Immature natural killer cell (primary cell): ENCODE measurements around the gene FOXP1. TPM values are rescaled to one million over a fixed set of nuclear protein-coding genes. Genes with fewer than 3 reads are reported as not detected.

Experiments used
- DNase-seq, 3 donors: peaks; one replicate each; pipeline ENCODE4 v3.0.0; 2022; ENCODE audit warnings: mixed read lengths in 1 of 3
- H3K27ac Mint-ChIP-seq, 6 donors: one replicate each; pipeline ENCODE4 v1.8.0; 2020; ENCODE audit warnings: mixed read lengths in 6 of 6, mild to moderate bottlenecking in 5 of 6, inconsistent platforms in 4 of 6, moderate library complexity in 3 of 6
- H3K27me3 Mint-ChIP-seq, 3 donors: one replicate each; pipeline ENCODE4 v1.8.0; 2020 to 2021; ENCODE audit warnings: low read depth in 3 of 3, mild to moderate bottlenecking in 3 of 3, mixed read lengths in 3 of 3, moderate library complexity in 3 of 3, inconsistent platforms in 1 of 3
- H3K36me3 Mint-ChIP-seq, 3 donors: one replicate each; pipeline ENCODE4 v1.8.0; 2020; ENCODE audit warnings: mixed read lengths in 3 of 3, inconsistent platforms in 2 of 3, mild to moderate bottlenecking in 2 of 3
- H3K4me1 Mint-ChIP-seq, 2 donors: one replicate each; pipeline ENCODE4 v1.8.0; 2020; ENCODE audit warnings: inconsistent platforms in 2 of 2, mild to moderate bottlenecking in 2 of 2, mixed read lengths in 2 of 2, moderate library complexity in 1 of 2
- H3K4me3 Mint-ChIP-seq, 5 donors: one replicate each; pipeline ENCODE4 v1.8.0; 2020; ENCODE audit warnings: mild to moderate bottlenecking in 5 of 5, mixed read lengths in 5 of 5, inconsistent platforms in 3 of 5, moderate library complexity in 3 of 5
- H3K9me3 Mint-ChIP-seq, 6 donors: one replicate each; pipeline ENCODE4 v1.8.0; 2020; ENCODE audit warnings: mild to moderate bottlenecking in 6 of 6, mixed read lengths in 6 of 6, inconsistent platforms in 4 of 6, moderate library complexity in 3 of 6
- polyA plus RNA-seq, 3 donors: library from polyadenylated mRNA; unstranded; fragments of 300-500 nt; fragmentation: Illumina TruSeq; gene quantifications; one replicate each; pipeline ENCODE4 v1.2.3, GENCODE V29; 2021

Gene FOXP1
- polyA plus RNA-seq, 3 donors from 2014 or later, result 68.2 to 133 (median 84.0) TPM

DNA sequence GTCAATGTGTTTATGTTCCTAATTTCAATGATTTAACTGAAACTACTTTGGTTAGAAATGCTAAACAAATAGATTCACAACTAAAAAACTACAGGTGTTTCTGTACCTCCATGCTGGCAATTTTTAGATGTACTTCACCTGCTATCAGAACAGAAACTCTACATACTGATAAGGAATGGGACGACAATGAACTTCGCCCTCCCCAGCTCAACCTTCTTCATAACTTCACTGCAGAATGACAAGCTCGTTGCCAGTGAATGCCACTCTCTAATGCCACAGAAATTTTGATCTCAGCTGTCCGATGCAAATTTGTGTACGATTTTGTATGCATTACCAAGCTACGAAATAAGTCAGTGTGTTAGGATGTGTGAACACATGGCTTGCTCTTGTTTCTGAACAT, 133.4 kb downstream of the FOXP1 start:
- Mint-ChIP-seq H3K36me3 (peaks cover 0 to 4% (median 0%) of the 10 kb centered on the region in 3 donors), H3K27ac (peak overlapping the region in 3 of 6 donors; percentile 14 to 73 (median 17)), H3K27me3 (no peaks in the 10 kb centered on the region), H3K4me1 (peaks cover 81 to 91% of the 10 kb centered on the region in 2 donors), H3K9me3 (no peaks in the 10 kb centered on the region), H3K4me3 (no peak overlapping the region)
- DNase-seq, result no peak

- H3K27ac Mint-ChIP-seq, result peak overlapping the region in 5 of 6 donors; percentile 48 to 92 (median 63)
These were observed 135.7 kb downstream of the FOXP1 start for GRCh38 chr3:71447803-71448202.

GRCh38 chr3:71447197-71447596, 136.3 kb downstream of the FOXP1 start:
- H3K4me1 Mint-ChIP-seq, result peaks cover 80 to 91% of the 10 kb centered on the region in 2 donors
- DNase-seq, result no peak
- no peaks in the 10 kb centered on the region for H3K9me3 Mint-ChIP-seq

More at GRCh38 chr3:71447803-71448202, 135.7 kb downstream of the FOXP1 start:
- no peaks in the 10 kb centered on the region for H3K36me3 Mint-ChIP-seq
- H3K4me1 Mint-ChIP-seq, result peaks cover 81 to 91% of the 10 kb centered on the region in 2 donors
- DNase-seq, result no peak
- H3K27me3 Mint-ChIP-seq, result peaks cover 6 to 13% (median 9%) of the 10 kb centered on the region in 3 donors
- no peak overlapping the region for H3K4me3 Mint-ChIP-seq
- H3K9me3 Mint-ChIP-seq, result no peaks in the 10 kb centered on the region

GRCh38 chr3:71446734-71447133, 136.8 kb downstream of the FOXP1 start:
- Mint-ChIP-seq H3K9me3 (no peaks in the 10 kb centered on the region), H3K4me3 (no peak overlapping the region), H3K36me3 (no peaks in the 10 kb centered on the region), H3K4me1 (peaks cover 80 to 91% of the 10 kb centered on the region in 2 donors), H3K27me3 (peaks cover 6 to 13% (median 9%) of the 10 kb centered on the region in 3 donors), H3K27ac (peak overlapping the region; percentile 48 to 92 (median 81))
- no peak for DNase-seq

More at GRCh38 chr3:71447197-71447596, 136.3 kb downstream of the FOXP1 start:
- H3K27ac Mint-ChIP-seq, result peak overlapping the region; percentile 48 to 92 (median 81)
- no peaks in the 10 kb centered on the region for H3K36me3 Mint-ChIP-seq
- peaks cover 6 to 13% (median 9%) of the 10 kb centered on the region in 3 donors for H3K27me3 Mint-ChIP-seq
- H3K4me3 Mint-ChIP-seq, result no peak overlapping the region

GRCh38 chr3:71446260-71446659, 137.3 kb downstream of the FOXP1 start:
- Mint-ChIP-seq H3K27ac (peak overlapping the region; percentile 58 to 92 (median 86)), H3K4me3 (peak overlapping the region in 1 of 5 donors; percentile 10), H3K27me3 (peaks cover 6 to 13% (median 9%) of the 10 kb centered on the region in 3 donors), H3K4me1 (peaks cover 80 to 91% of the 10 kb centered on the region in 2 donors), H3K9me3 (no peaks in the 10 kb centered on the region), H3K36me3 (no peaks in the 10 kb centered on the region)
- DNase-seq, result no peak

DNA sequence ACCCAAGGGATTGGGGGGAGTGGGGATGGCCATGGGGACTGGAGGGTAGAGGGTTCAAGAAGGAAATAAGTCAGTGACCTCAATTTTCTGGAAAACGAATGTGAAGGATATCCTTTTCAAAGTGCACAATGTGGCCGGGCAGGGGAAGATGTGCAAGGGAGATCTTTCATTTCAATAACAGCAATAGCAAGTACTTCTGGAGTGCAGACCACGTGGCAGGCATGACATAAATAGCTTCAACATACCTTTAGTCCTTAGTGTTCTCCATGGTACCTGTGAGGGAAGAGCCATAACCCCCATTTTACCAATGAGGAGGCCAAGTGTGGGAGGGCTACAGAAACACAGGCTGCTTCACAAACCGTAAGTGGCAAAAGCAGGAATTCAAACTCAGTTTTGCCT, 138.7 kb downstream of the FOXP1 start:
- no peak for DNase-seq
- peak overlapping the region; percentile 99 to 100 (median 99) for H3K27ac Mint-ChIP-seq
- peaks cover 6 to 13% (median 9%) of the 10 kb centered on the region in 3 donors for H3K27me3 Mint-ChIP-seq
- peak overlapping the region; percentile 69 to 87 (median 84) for H3K4me3 Mint-ChIP-seq
- H3K9me3 Mint-ChIP-seq, result no peaks in the 10 kb centered on the region
- no peaks in the 10 kb centered on the region for H3K36me3 Mint-ChIP-seq
- H3K4me1 Mint-ChIP-seq, result peaks cover 83 to 92% of the 10 kb centered on the region in 2 donors

DNA sequence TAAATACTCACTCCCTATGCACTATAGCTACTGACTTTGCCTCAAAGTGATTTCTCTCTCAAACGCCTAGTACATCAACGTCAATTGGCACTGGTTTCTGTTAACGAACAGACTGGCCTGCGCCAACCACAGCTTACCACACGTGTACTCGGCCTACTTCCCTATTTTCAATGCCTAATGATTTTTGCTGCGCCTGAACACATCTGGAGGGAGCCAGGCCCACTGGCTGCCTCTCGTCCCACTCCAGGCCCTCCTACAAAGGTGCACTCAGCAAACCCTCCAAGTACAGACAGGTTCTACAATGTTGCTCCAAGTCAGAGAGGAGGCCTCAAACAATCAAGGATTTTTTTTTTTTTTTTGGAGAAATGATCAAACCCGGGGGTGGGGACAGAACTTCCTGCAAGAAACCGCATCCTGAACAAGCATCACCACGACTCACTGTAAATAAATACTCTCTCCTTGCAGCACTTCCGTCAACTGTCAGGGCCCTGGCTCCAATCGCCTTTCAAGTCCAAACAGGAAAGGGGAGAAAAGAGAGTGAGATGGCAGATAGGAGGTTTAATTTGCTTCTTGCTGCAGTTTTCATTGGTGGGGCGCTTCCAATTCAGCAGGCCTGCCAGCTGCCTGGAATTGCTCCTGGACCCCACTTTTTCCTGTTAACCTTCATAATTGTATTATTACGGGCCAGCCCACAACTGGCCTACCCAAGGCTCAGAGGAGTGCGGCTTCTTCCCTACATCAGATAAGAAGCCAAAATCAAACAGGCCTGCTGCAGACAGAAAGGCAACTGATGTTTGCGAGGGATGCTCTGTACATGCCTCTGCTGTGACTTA, 139.3 kb downstream of the FOXP1 start:
- Mint-ChIP-seq H3K27me3 (peaks cover 6 to 13% (median 9%) of the 10 kb centered on the region in 3 donors), H3K4me3 (peak overlapping the region; percentile 69 to 87 (median 84)), H3K4me1 (peaks cover 88 to 98% of the 10 kb centered on the region in 2 donors), H3K27ac (peak overlapping the region; percentile 99 to 100 (median 99)), H3K36me3 (no peaks in the 10 kb centered on the region), H3K9me3 (no peaks in the 10 kb centered on the region)
- DNase-seq, result peak; percentile 87 to 90 (median 90)

DNA sequence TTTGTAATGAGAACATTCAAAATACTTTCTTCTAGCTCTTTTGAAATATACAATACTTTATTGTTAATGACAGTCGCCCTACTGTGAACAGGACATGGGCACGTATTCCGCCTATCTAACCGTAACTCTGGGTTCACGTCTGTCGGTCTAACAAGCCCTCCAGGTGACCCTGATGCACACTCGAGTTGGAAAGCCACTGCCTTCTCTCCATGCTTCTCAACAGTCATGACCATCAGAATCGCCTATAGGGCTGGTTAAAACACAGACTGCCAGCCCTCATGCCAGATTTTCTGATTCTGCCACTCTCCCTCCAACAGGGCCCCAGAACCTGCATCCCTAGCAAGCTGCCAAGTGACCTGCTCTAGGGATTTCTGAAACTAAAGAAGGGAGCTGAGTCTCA, 140.2 kb downstream of the FOXP1 start:
- no peak for DNase-seq
- Mint-ChIP-seq H3K9me3 (no peaks in the 10 kb centered on the region), H3K36me3 (no peaks in the 10 kb centered on the region), H3K4me1 (peaks cover 97 to 100% of the 10 kb centered on the region in 2 donors), H3K27me3 (peaks cover 6 to 13% (median 9%) of the 10 kb centered on the region in 3 donors), H3K4me3 (peak overlapping the region; percentile 69 to 87 (median 84)), H3K27ac (peak overlapping the region; percentile 99 to 100 (median 99))

DNA sequence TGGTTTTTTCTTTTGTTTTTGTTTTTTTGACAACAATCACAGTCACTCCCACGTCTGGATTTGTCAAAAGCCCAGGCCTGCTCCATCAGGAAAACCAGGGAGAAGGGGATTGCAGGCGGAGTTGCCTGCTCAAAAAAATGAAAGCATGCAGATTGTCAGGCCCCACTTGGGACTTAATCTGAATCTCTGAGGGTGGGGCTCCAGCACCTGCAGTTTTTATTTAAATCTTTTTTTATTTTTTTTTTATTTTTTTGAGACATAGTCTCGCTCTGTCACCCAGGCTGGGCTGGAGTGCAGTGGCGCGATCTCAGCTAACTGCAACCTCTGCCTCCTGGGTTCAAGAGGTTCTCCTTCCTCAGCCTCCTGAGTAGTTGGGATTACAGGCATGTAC, 140.9 kb downstream of the FOXP1 start:
- DNase-seq, result no peak
- H3K27ac Mint-ChIP-seq, result peak overlapping the region; percentile 99 to 100 (median 99)
- no peaks in the 10 kb centered on the region for H3K9me3 Mint-ChIP-seq
- H3K4me3 Mint-ChIP-seq, result peak overlapping the region; percentile 69 to 85 (median 80)
- peaks cover 95 to 100% of the 10 kb centered on the region in 2 donors for H3K4me1 Mint-ChIP-seq
- H3K27me3 Mint-ChIP-seq, result peaks cover 6 to 13% (median 9%) of the 10 kb centered on the region in 3 donors
- H3K36me3 Mint-ChIP-seq, result no peaks in the 10 kb centered on the region

- DNase-seq, result no peak
- H3K4me1 Mint-ChIP-seq, result peaks cover 95 to 97% of the 10 kb centered on the region in 2 donors
- no peaks in the 10 kb centered on the region for H3K9me3 Mint-ChIP-seq
- H3K27ac Mint-ChIP-seq, result peak overlapping the region; percentile 97 to 99 (median 99)
- peak overlapping the region; percentile 61 to 80 (median 67) for H3K4me3 Mint-ChIP-seq
- peaks cover 6 to 14% (median 9%) of the 10 kb centered on the region in 3 donors for H3K27me3 Mint-ChIP-seq
- no peaks in the 10 kb centered on the region for H3K36me3 Mint-ChIP-seq
These were observed 141.4 kb downstream of the FOXP1 start for GRCh38 chr3:71441925-71442651.

DNA sequence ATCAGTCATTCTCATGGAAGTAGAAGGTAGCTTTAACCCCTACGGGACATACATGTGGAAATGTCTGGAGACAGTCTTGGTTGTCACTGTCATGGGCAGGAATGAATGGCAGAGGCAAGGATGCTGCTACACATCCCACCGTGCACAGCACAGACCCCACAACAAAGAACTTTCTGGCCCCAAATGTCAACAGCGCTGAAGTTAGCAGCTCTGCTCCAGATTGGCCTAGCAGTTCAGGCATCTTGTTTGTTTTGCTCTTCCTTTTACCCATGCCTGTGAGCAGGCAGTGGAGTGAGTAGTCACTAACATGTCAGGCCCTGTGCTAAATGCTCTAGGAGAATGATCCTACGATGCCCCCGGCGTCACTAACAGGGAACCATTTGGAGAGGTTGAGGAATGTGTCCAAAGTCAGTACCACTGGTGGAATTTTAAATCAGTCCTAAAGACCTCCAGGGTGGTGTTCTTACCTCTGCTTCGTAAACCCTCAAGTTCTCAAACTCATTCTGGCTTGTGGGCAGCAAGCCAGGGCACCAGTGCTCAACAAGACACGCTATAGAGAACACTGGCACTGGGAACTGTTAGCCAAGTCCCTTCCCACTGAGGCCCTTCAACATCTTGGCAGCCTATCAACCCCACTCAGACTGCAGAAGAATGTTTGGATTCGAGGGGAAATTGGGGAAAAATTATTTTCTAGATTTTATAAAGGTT, 142.2 kb downstream of the FOXP1 start:
- Mint-ChIP-seq H3K27me3 (peaks cover 6 to 14% (median 9%) of the 10 kb centered on the region in 3 donors), H3K4me3 (peak overlapping the region; percentile 29 to 80 (median 62))

GRCh38 chr3:71438904-71439303, 144.6 kb downstream of the FOXP1 start:
- Mint-ChIP-seq H3K4me3 (peak overlapping the region in 2 of 5 donors; percentile 40 to 56), H3K36me3 (peaks cover 0 to 3% (median 0%) of the 10 kb centered on the region in 3 donors), H3K4me1 (peaks cover 79 to 85% of the 10 kb centered on the region in 2 donors), H3K27me3 (peaks cover 0 to 12% (median 2%) of the 10 kb centered on the region in 3 donors), H3K9me3 (no peaks in the 10 kb centered on the region), H3K27ac (peak overlapping the region; percentile 5 to 99 (median 86))
- peak in 2 of 3 donors; percentile 23 to 32 for DNase-seq

More for the DNA sequence above, 142.2 kb downstream of the FOXP1 start:
- H3K27ac Mint-ChIP-seq, result peak overlapping the region; percentile 97 to 99 (median 99)
- DNase-seq, result no peak
- peaks cover 91 to 97% of the 10 kb centered on the region in 2 donors for H3K4me1 Mint-ChIP-seq
- H3K36me3 Mint-ChIP-seq, result peaks cover 0 to 2% (median 0%) of the 10 kb centered on the region in 3 donors
- H3K9me3 Mint-ChIP-seq, result no peaks in the 10 kb centered on the region
